Tibial artery (tissue), 4 donors: ENCODE data around the gene ATP8B2.
"Not testable (repeated sequence)": the region's sequence is repeated elsewhere in the genome, so short reads cannot be mapped to it uniquely, and the experiment has no call there.

ENCODE experiments used
- DNase-seq, 2 donors: peaks; one replicate each; pipeline ENCODE4 v3.0.0-alpha.2; 2019
- H3K27ac ChIP-seq, 2 donors: fragments of 200-600 bp; sonication (generic) in 1 of 2; 1 replicate in 1 of 2; 2 replicates in 1 of 2; pipeline ENCODE4 v1.5.1; 2018 to 2019; ENCODE audit warnings: mild to moderate bottlenecking in 1 of 2
- H3K27me3 ChIP-seq, 2 donors: fragments of 200-600 bp; sonication (generic) in 1 of 2; one replicate each; pipeline versions ENCODE4 v1.5.1 to v1.6.0; 2016 to 2019
- H3K36me3 ChIP-seq, 3 donors: fragments of 200-600 bp; sonication (generic) in 2 of 3; one replicate each; pipeline ENCODE4 v1.5.1; 2016 to 2019; ENCODE audit warnings: mild to moderate bottlenecking in 2 of 3
- H3K4me1 ChIP-seq, 4 donors: fragments of 200-600 bp; sonication (generic) in 2 of 4; 1 replicate in 3 of 4; 2 replicates in 1 of 4; pipeline ENCODE4 v1.5.1; 2016 to 2019
- H3K4me3 ChIP-seq, 2 donors: fragments of 200-600 bp; sonication (generic) in 1 of 2; 1 replicate in 1 of 2; 2 replicates in 1 of 2; pipeline ENCODE4 v1.5.1; 2018 to 2019; ENCODE audit warnings: mild to moderate bottlenecking in 2 of 2
- H3K9me3 ChIP-seq, 3 donors: fragments of 200-600 bp; sonication (generic) in 1 of 3; one replicate each; pipeline ENCODE4 v1.5.1; 2016 to 2019
- intact Hi-C: fragments of 100-400 bp; cut with DNase I; formaldehyde crosslinking; loops from one replicate; pipeline ENCODE4 v1.15.0; 2023; ENCODE audit warnings: low total_unique reads
- TF ChIP-seq, protein P1 (sequence below), 2 experiments: fragments of 200-600 bp in 1 of 2; fragments of 450-650 bp in 1 of 2; IDR thresholded peaks; one replicate each; pipeline ENCODE4 v1.5.1; 2017 to 2019; ENCODE audit warnings: antibody characterized with exemption in 2 of 2, mild to moderate bottlenecking in 1 of 2, moderate library complexity in 1 of 2

Gene ATP8B2

DNA sequence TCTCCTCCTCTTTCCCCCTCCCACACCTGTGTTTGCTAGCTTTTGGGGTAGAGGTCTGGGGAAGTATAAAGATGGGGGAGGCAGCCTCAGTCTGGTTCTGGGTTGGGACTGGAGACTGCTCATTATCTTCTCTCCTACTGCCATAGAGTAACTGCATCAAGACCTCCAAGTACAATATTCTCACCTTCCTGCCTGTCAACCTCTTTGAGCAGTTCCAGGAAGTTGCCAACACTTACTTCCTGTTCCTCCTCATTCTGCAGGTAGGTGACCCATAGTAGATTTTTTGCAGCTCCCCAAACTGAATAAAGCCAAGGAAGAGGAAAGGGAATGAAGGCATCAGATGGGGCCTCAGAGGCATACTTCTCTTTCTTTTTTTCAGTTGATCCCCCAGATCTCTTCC lies 5.3 kb downstream of the ATP8B2 start:
- Histone ChIP-seq H3K27ac (peak overlapping the region in 1 of 2 donors; percentile 99), H3K36me3 (peaks cover 43 to 50% (median 48%) of the 10 kb centered on the region in 3 donors), H3K4me3 (no peak overlapping the region), H3K27me3 (no peaks in the 10 kb centered on the region), H3K9me3 (no peaks in the 10 kb centered on the region), H3K4me1 (peaks cover 6 to 50% (median 41%) of the 10 kb centered on the region in 4 donors)
- TF ChIP-seq, protein P1, sequence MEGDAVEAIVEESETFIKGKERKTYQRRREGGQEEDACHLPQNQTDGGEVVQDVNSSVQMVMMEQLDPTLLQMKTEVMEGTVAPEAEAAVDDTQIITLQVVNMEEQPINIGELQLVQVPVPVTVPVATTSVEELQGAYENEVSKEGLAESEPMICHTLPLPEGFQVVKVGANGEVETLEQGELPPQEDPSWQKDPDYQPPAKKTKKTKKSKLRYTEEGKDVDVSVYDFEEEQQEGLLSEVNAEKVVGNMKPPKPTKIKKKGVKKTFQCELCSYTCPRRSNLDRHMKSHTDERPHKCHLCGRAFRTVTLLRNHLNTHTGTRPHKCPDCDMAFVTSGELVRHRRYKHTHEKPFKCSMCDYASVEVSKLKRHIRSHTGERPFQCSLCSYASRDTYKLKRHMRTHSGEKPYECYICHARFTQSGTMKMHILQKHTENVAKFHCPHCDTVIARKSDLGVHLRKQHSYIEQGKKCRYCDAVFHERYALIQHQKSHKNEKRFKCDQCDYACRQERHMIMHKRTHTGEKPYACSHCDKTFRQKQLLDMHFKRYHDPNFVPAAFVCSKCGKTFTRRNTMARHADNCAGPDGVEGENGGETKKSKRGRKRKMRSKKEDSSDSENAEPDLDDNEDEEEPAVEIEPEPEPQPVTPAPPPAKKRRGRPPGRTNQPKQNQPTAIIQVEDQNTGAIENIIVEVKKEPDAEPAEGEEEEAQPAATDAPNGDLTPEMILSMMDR (IDR thresholded peaks at IDR 0.05): no peak
- intact Hi-C loops: loop anchor here (5.0 kb wide), 1 partner anchor 58 kb away; the partner anchor contains the start of gene HAX1
- no peak for DNase-seq

DNA sequence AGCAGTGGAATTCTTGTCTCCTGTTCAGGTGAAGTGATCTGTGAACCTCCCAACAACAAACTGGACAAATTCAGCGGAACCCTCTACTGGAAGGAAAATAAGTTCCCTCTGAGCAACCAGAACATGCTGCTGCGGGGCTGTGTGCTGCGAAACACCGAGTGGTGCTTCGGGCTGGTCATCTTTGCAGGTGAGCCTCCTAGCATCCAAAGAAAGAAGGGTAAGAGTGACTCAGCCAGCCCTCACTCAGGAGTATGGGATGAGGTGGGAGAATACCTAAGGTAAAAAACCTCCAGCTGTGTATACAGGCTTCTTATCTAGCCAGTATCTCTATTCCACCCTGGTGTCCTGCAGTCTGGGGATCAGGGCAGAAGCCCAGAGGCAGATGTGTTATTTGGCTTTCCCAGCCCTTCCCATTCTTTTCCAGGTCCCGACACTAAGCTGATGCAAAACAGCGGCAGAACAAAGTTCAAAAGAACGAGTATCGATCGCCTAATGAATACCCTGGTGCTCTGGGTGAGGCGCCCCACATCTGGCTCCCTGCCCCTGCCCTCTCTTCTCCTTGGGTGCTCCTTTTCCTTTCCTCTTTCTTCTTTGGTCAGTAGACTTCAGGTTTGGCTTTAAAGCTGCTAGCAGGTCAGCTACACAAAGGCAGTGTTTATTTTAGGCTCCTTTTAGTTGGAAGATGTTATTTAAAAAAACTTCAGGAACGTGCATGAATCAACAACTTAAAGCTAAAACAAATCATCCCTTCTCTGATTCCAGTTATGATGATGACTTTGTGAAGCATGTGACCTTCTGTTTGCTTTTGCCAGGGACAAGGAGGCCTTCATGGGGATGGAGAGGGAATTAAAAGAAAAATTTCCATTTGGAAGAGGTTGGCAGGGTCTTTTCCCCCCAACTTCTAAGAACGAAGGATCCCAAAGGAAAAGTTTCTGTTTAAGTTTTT lies 9.0 kb downstream of the ATP8B2 start:
- Histone ChIP-seq H3K4me3 (no peak overlapping the region), H3K36me3 (peaks cover 78 to 85% (median 84%) of the 10 kb centered on the region in 3 donors), H3K4me1 (peaks cover 0 to 22% (median 15%) of the 10 kb centered on the region in 4 donors), H3K9me3 (no peaks in the 10 kb centered on the region), H3K27me3 (no peaks in the 10 kb centered on the region), H3K27ac (peak overlapping the region; percentile 61 to 64)
- intact Hi-C loops: loop anchor here (5.0 kb wide), 1 partner anchor 62 kb away; the partner anchor contains the start of gene HAX1
- DNase-seq: no peak
- TF ChIP-seq, protein P1 (IDR thresholded peaks at IDR 0.05): no peak

DNA sequence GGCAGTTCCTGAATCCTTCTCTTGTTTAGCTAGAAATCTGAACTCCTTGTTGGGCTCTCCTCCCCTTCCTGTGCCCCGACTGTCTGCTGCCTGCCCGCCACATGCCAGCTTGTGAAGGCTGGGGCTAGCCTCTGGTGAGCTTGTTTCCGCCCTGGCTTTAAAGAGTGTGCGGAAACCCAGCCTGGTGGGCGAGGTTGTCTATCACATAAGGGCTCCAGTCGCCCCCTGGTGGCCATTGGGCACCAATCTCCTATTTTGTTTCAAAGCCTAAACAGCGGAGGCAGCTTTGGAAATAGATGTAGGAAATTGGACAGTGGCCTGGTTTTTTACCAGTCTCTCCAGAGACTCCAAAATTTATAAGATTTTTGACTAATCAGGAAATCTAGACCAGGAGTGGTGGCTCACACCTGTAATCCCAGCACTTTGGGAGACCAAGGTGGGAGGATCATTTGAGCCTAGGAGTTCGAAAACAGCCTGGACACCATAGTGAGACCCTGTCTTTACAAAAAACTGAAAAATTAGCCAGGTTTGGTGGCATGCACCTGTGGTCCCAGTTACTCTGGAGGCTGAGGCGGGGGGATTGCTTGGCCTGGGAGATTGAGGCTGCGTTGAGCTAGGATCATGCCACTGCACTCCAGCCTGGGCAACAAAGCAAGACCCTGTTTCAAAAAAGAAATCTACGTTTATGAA lies 9.8 kb downstream of the ATP8B2 start:
- intact Hi-C loops: no loop called here
- Histone ChIP-seq H3K4me3 (no peak overlapping the region), H3K27ac (peak overlapping the region; percentile 61 to 64), H3K4me1 (peaks cover 0 to 14% (median 9%) of the 10 kb centered on the region in 4 donors), H3K9me3 (no peaks in the 10 kb centered on the region), H3K36me3 (peaks cover 86 to 93% (median 91%) of the 10 kb centered on the region in 3 donors), H3K27me3 (no peaks in the 10 kb centered on the region)
- TF ChIP-seq, protein P1 (IDR thresholded peaks at IDR 0.05): peak; percentile 83 to 87
- DNase-seq: peak; percentile 89 to 90

DNA sequence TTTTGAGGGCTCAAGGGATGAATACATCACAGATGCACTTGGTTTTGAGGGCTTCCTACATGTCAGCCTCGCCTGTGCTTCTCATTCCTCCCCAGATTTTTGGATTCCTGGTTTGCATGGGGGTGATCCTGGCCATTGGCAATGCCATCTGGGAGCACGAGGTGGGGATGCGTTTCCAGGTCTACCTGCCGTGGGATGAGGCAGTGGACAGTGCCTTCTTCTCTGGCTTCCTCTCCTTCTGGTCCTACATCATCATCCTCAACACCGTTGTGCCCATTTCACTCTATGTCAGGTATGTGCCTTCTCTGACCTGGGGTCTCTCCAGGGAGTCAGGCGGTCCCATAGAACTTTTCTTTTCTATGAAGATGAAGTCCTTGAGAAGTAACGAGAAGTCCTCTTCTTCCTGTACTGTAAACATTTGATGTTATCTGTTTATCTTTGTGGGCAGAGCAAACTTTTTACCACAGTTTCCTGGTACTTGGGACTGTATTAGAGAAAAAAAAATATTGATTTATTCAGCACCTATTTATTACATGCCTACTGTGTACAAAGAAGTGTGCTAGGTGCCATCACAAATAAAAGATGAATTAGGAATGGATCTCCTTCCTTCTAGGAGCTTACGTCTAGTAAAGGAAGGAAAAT lies 12.0 kb downstream of the ATP8B2 start:
- intact Hi-C loops: no loop called here
- H3K27me3 ChIP-seq: no peaks in the 10 kb centered on the region
- H3K9me3 ChIP-seq: no peaks in the 10 kb centered on the region
- TF ChIP-seq, protein P1 (IDR thresholded peaks at IDR 0.05): no peak
- no peak overlapping the region for H3K27ac ChIP-seq
- peaks cover 0 to 12% (median 9%) of the 10 kb centered on the region in 4 donors for H3K4me1 ChIP-seq
- no peak overlapping the region for H3K4me3 ChIP-seq
- peaks cover 87 to 94% (median 91%) of the 10 kb centered on the region in 3 donors for H3K36me3 ChIP-seq
- DNase-seq: no peak

DNA sequence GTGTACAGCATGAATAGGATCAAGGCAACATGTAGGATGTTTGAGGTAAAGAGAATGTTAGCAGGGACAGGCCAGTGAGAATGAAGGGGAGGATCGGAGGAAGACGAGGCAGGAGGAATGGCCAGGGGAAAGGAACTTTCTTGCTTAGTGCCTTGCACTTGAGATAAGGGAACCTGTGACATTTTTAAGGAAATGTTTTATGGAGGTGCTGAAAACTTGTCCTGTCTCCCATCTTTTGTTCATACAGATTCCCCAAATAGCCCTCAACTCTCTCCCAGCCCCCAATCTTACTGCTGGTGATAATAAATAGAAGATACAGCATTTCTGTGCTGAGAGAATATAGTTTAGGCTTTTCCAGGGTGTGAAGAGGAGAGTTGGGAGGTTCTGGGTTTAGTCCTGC lies 13.6 kb downstream of the ATP8B2 start:
- intact Hi-C loops: no loop called here
- TF ChIP-seq, protein P1 (IDR thresholded peaks at IDR 0.05): no peak
- Histone ChIP-seq H3K4me1 (peaks cover 0 to 12% (median 8%) of the 10 kb centered on the region in 4 donors), H3K36me3 (peaks cover 91 to 95% (median 94%) of the 10 kb centered on the region in 3 donors), H3K9me3 (no peaks in the 10 kb centered on the region), H3K27me3 (no peaks in the 10 kb centered on the region), H3K27ac (no peak overlapping the region), H3K4me3 (no peak overlapping the region)
- DNase-seq: no peak

DNA sequence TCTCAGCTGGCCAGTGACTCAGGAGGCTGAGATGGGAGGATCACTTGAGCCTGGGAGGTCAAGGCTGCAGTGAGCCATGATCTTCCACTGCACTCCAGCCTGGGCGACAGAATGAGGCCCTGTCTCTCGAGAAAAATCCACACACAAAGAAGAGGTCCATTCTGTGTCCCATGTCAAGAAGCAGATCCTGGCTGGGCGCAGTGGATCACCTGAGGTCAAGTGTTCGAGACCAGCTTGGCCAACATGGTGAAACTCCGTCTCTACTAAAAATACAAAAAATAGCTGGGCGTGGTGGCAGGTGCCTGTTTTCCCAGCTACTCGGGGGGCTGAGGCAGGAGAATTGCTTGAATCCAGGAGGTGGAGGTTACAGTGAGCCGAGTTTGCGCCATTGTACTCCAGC lies 16.0 kb downstream of the ATP8B2 start:
- DNase-seq, H3K4me3 ChIP-seq, H3K4me1 ChIP-seq, H3K27ac ChIP-seq, H3K9me3 ChIP-seq, H3K27me3 ChIP-seq, intact Hi-C loops: not testable (repeated sequence)
- peaks cover 96 to 100% (median 98%) of the 10 kb centered on the region in 3 donors for H3K36me3 ChIP-seq
